ENCODE results near the gene MAML3.

The MAML3 gene

GRCh38 chr4:140020457-140021361, 133.3 kb downstream of the MAML3 start:
- TF ChIP-seq CTCF (IDR thresholded peaks at IDR 0.05; ENCODE audit: low read depth, low read length), result no peak
- Histone ChIP-seq H3K4me3 (ENCODE audit: low read depth, low read length) (no peak overlapping the region), H3K27me3 (no peaks in the 10 kb centered on the region), H3K9me3 (no peaks in the 10 kb centered on the region), H3K4me1 (peaks cover 6% of the 10 kb centered on the region), H3K36me3 (no peaks in the 10 kb centered on the region)
- no peak for DNase-seq

GRCh38 chr4:140019619-140020347, 134.2 kb downstream of the MAML3 start:
- H3K4me1 ChIP-seq, result peaks cover 6% of the 10 kb centered on the region
- no peaks in the 10 kb centered on the region for H3K9me3 ChIP-seq
- H3K27me3 ChIP-seq, result no peaks in the 10 kb centered on the region
- no peak overlapping the region for H3K4me3 ChIP-seq (ENCODE audit: low read depth, low read length)
- H3K36me3 ChIP-seq, result no peaks in the 10 kb centered on the region
- TF ChIP-seq CTCF (IDR thresholded peaks at IDR 0.05; ENCODE audit: low read depth, low read length), result no peak
- DNase-seq, result no peak

GRCh38 chr4:140018931-140019618, 134.9 kb downstream of the MAML3 start:
- Histone ChIP-seq H3K27me3 (no peaks in the 10 kb centered on the region), H3K36me3 (no peaks in the 10 kb centered on the region), H3K9me3 (no peaks in the 10 kb centered on the region), H3K4me1 (peaks cover 6% of the 10 kb centered on the region), H3K4me3 (ENCODE audit: low read depth, low read length) (no peak overlapping the region)
- DNase-seq, result no peak
- TF ChIP-seq CTCF (IDR thresholded peaks at IDR 0.05; ENCODE audit: low read depth, low read length), result no peak

- no peaks in the 10 kb centered on the region for H3K9me3 ChIP-seq
- H3K4me1 ChIP-seq, result peaks cover 2% of the 10 kb centered on the region
- no peak for DNase-seq
- no peak overlapping the region for H3K4me3 ChIP-seq (ENCODE audit: low read depth, low read length)
- TF ChIP-seq CTCF (IDR thresholded peaks at IDR 0.05; ENCODE audit: low read depth, low read length), result no peak
- H3K27me3 ChIP-seq, result no peaks in the 10 kb centered on the region
- no peaks in the 10 kb centered on the region for H3K36me3 ChIP-seq
Measured at GRCh38 chr4:140014284-140014683, 139.7 kb downstream of the MAML3 start.

GRCh38 chr4:140012688-140013486, 141.1 kb downstream of the MAML3 start:
- Histone ChIP-seq H3K36me3 (no peaks in the 10 kb centered on the region), H3K4me1 (no peaks in the 10 kb centered on the region; the same call in 1 of the 2 replicates), H3K9me3 (no peaks in the 10 kb centered on the region), H3K27me3 (no peaks in the 10 kb centered on the region), H3K4me3 (ENCODE audit: low read depth, low read length) (no peak overlapping the region)
- DNase-seq, result peak; percentile 19
- TF ChIP-seq CTCF (IDR thresholded peaks at IDR 0.05; ENCODE audit: low read depth, low read length), result peak; percentile 49

Measured in BE2C (cell line).